ENCODE measurements around the gene AADAC.

GRCh38 chr3:151827816-151828215 lies 13.9 kb downstream of the AADAC start:
- TF ChIP-seq, protein P1, sequence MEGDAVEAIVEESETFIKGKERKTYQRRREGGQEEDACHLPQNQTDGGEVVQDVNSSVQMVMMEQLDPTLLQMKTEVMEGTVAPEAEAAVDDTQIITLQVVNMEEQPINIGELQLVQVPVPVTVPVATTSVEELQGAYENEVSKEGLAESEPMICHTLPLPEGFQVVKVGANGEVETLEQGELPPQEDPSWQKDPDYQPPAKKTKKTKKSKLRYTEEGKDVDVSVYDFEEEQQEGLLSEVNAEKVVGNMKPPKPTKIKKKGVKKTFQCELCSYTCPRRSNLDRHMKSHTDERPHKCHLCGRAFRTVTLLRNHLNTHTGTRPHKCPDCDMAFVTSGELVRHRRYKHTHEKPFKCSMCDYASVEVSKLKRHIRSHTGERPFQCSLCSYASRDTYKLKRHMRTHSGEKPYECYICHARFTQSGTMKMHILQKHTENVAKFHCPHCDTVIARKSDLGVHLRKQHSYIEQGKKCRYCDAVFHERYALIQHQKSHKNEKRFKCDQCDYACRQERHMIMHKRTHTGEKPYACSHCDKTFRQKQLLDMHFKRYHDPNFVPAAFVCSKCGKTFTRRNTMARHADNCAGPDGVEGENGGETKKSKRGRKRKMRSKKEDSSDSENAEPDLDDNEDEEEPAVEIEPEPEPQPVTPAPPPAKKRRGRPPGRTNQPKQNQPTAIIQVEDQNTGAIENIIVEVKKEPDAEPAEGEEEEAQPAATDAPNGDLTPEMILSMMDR (IDR thresholded peaks at IDR 0.05; ENCODE audit: poor library complexity): no peak
- no peak for TF ChIP-seq EZH2 (IDR thresholded peaks at IDR 0.05; ENCODE audit: borderline replicate concordance)
